GM23248 (cell line): ENCODE data around the gene AGER.

Experiments
- EZH2 ChIP-seq: fragments of 200-600 bp; sonication (generic); IDR thresholded peaks from 2 replicates; pipeline ENCODE4 v1.6.1; 2018; ENCODE audit warnings: antibody characterized with exemption, mild to moderate bottlenecking; ENCODE audit not compliant: insufficient read depth, poor library complexity, severe bottlenecking
- EZH2phosphoT487 ChIP-seq: fragments of 200-600 bp; sonication (generic); IDR thresholded peaks from 2 replicates; pipeline ENCODE4 v1.6.1; 2018; ENCODE audit warnings: antibody characterized with exemption, moderate library complexity, mild to moderate bottlenecking, low read depth; ENCODE audit not compliant: insufficient read depth

DNA sequence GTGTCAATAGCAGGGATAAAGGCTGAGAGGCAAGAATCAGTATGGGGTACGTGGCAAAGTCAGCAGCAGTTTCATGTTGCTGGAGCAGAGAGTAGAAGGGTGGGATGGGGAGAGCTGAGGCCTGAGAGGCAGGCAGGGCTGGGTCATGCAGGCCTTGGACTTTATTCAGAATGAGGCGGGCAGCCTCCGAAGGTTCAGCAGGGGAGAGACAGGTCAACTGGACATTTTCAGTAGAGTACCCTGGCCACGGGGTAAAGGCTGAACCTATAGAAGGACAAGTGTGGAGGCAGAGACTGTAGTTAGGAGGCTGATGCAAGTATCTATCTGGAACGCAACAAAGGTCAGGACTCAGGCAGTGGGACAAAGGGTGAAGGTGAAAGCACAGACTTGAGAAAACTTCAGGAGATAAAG, 26.1 kb upstream of the AGER start:
- no peak for TF ChIP-seq EZH2phosphoT487
- no peak for TF ChIP-seq EZH2
